GM19372 (cell line): ENCODE results near the gene RIPOR3.
"Not testable (repeated sequence)": the region's sequence is repeated elsewhere in the genome, so short reads cannot be mapped to it uniquely, and the experiment has no call there.

Experiments used
- ATAC-seq: cut with Tn5 transposase; IDR thresholded peaks from one replicate; pipeline ENCODE4 v1.9.1; 2021; ENCODE audit warnings: mild to moderate bottlenecking, low read depth, moderate library complexity; ENCODE audit not compliant: unreplicated experiment

Gene RIPOR3

GRCh38 chr20:50724112-50724725, 32.9 kb upstream of the RIPOR3 start:
- ATAC-seq: no peak

- ATAC-seq: no peak
These were observed 32.3 kb upstream of the RIPOR3 start for GRCh38 chr20:50723672-50724071.

- ATAC-seq: no peak
These were observed 31.2 kb upstream of the RIPOR3 start for GRCh38 chr20:50722424-50723155.

- ATAC-seq: no peak
These were observed 30.5 kb upstream of the RIPOR3 start for GRCh38 chr20:50721881-50722281.

GRCh38 chr20:50720582-50720981, 29.2 kb upstream of the RIPOR3 start:
- ATAC-seq: no peak

- ATAC-seq: no peak
These were observed 28.7 kb upstream of the RIPOR3 start for GRCh38 chr20:50720026-50720425.

- no peak for ATAC-seq
These were observed 28.0 kb upstream of the RIPOR3 start for GRCh38 chr20:50719328-50719727.

- no peak for ATAC-seq
These were observed 26.8 kb upstream of the RIPOR3 start for GRCh38 chr20:50717974-50718761.

GRCh38 chr20:50717312-50717711, 26.0 kb upstream of the RIPOR3 start:
- no peak for ATAC-seq

- ATAC-seq: no peak
These were observed 25.2 kb upstream of the RIPOR3 start for GRCh38 chr20:50716518-50716917.

GRCh38 chr20:50715694-50716093, 24.4 kb upstream of the RIPOR3 start:
- no peak for ATAC-seq

GRCh38 chr20:50714426-50714825, 23.1 kb upstream of the RIPOR3 start:
- not testable (repeated sequence) for ATAC-seq

GRCh38 chr20:50713657-50714101, 22.3 kb upstream of the RIPOR3 start:
- ATAC-seq: no peak

GRCh38 chr20:50712771-50713656, 21.7 kb upstream of the RIPOR3 start:
- no peak for ATAC-seq

- ATAC-seq: no peak
These were observed 19.9 kb upstream of the RIPOR3 start for GRCh38 chr20:50711113-50711825.

- no peak for ATAC-seq
These were observed 19.2 kb upstream of the RIPOR3 start for GRCh38 chr20:50710492-50711063.

- no peak for ATAC-seq
These were observed 18.3 kb upstream of the RIPOR3 start for GRCh38 chr20:50709636-50709973.

GRCh38 chr20:50708845-50709635, 17.7 kb upstream of the RIPOR3 start:
- no peak for ATAC-seq

- ATAC-seq: no peak
These were observed 13.6 kb upstream of the RIPOR3 start for GRCh38 chr20:50704971-50705370.
